Measurements from ENCODE around the gene DAPK1.

DNA sequence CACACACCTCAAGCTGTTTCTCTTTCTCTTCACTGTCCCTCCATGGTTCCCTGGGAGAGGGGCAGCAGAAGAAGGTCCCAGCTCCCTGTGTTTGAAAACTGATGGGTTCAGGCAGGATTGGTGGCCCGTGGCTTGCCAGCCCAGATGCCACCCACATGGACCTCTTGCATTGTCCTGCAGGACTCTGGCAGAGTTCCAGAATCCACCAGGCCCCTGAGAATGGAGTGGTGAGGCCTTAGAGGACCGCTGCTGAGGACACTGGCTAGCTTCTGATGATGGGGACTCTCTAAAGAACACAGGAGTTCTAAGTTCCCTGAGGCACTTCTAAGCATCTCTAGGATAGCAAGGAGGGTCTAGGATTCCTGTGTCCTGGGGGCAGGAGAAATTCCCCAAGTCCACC lies 253.1 kb downstream of the DAPK1 start:
- TF ChIP-seq, protein P1, sequence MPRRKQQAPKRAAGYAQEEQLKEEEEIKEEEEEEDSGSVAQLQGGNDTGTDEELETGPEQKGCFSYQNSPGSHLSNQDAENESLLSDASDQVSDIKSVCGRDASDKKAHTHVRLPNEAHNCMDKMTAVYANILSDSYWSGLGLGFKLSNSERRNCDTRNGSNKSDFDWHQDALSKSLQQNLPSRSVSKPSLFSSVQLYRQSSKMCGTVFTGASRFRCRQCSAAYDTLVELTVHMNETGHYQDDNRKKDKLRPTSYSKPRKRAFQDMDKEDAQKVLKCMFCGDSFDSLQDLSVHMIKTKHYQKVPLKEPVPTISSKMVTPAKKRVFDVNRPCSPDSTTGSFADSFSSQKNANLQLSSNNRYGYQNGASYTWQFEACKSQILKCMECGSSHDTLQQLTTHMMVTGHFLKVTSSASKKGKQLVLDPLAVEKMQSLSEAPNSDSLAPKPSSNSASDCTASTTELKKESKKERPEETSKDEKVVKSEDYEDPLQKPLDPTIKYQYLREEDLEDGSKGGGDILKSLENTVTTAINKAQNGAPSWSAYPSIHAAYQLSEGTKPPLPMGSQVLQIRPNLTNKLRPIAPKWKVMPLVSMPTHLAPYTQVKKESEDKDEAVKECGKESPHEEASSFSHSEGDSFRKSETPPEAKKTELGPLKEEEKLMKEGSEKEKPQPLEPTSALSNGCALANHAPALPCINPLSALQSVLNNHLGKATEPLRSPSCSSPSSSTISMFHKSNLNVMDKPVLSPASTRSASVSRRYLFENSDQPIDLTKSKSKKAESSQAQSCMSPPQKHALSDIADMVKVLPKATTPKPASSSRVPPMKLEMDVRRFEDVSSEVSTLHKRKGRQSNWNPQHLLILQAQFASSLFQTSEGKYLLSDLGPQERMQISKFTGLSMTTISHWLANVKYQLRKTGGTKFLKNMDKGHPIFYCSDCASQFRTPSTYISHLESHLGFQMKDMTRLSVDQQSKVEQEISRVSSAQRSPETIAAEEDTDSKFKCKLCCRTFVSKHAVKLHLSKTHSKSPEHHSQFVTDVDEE (CRISPR knock-in tag; IDR thresholded peaks at IDR 0.05), result no peak
- no peak for TF ChIP-seq TCF4 (CRISPR knock-in tag; IDR thresholded peaks at IDR 0.05; ENCODE audit: borderline replicate concordance)
- TF ChIP-seq ZFP30 (CRISPR knock-in tag; IDR thresholded peaks at IDR 0.05), result no peak
- no peak for TF ChIP-seq ARNTL (CRISPR knock-in tag; IDR thresholded peaks at IDR 0.05; ENCODE audit: borderline replicate concordance, low read depth)

All from SK-N-SH treated with all-trans-retinoic acid at 6 μM for 48 hours (cell line).